AG04449 (cell line): Measurements from ENCODE around the gene PDGFB.

Experiments used
- CTCF ChIA-PET: fragments of 350-600 bp; formaldehyde crosslinking; extraction: SDS; loops from one replicate; lab custom pipeline; 2021; ENCODE audit warnings: antibody characterized with exemption; lab: Yijun Ruan, JAX
- POLR2A ChIA-PET: fragments of 400-600, 350-600 bp; formaldehyde crosslinking; extraction: SDS; loops from one replicate; lab custom pipeline; 2020; ENCODE audit warnings: antibody characterized with exemption, inconsistent platforms; lab: Yijun Ruan, JAX
- DNase-seq: peaks from one replicate; pipeline ENCODE4 v3.0.0-alpha.2; 2010; ENCODE audit warnings: low read depth, low spot score
- H3K4me3 ChIP-seq: 2 replicates; pipeline ENCODE4 v1.5.1; 2011; ENCODE audit warnings: low read depth, mild to moderate bottlenecking, control low read depth, low read length
- TF ChIP-seq, protein P1 (sequence below): IDR thresholded peaks from one replicate; pipeline ENCODE4 v1.5.1; 2011; ENCODE audit warnings: mild to moderate bottlenecking, moderate library complexity, low read length, control low read depth, inconsistent platforms; ENCODE audit not compliant: insufficient read depth; ENCODE audit errors: missing control alignments

The PDGFB gene

GRCh38 chr22:39229075-39229474, 15.7 kb downstream of the PDGFB start:
- TF ChIP-seq, protein P1, sequence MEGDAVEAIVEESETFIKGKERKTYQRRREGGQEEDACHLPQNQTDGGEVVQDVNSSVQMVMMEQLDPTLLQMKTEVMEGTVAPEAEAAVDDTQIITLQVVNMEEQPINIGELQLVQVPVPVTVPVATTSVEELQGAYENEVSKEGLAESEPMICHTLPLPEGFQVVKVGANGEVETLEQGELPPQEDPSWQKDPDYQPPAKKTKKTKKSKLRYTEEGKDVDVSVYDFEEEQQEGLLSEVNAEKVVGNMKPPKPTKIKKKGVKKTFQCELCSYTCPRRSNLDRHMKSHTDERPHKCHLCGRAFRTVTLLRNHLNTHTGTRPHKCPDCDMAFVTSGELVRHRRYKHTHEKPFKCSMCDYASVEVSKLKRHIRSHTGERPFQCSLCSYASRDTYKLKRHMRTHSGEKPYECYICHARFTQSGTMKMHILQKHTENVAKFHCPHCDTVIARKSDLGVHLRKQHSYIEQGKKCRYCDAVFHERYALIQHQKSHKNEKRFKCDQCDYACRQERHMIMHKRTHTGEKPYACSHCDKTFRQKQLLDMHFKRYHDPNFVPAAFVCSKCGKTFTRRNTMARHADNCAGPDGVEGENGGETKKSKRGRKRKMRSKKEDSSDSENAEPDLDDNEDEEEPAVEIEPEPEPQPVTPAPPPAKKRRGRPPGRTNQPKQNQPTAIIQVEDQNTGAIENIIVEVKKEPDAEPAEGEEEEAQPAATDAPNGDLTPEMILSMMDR: no peak
- CTCF ChIA-PET: interaction anchor here (3.6 kb wide), 1 partner anchor 14 kb away, joined by 15 read pairs; no protein-coding TSS in a partner anchor
- DNase-seq: no peak
- POLR2A ChIA-PET: no interaction called here
- H3K4me3 ChIP-seq: no peak overlapping the region

DNA sequence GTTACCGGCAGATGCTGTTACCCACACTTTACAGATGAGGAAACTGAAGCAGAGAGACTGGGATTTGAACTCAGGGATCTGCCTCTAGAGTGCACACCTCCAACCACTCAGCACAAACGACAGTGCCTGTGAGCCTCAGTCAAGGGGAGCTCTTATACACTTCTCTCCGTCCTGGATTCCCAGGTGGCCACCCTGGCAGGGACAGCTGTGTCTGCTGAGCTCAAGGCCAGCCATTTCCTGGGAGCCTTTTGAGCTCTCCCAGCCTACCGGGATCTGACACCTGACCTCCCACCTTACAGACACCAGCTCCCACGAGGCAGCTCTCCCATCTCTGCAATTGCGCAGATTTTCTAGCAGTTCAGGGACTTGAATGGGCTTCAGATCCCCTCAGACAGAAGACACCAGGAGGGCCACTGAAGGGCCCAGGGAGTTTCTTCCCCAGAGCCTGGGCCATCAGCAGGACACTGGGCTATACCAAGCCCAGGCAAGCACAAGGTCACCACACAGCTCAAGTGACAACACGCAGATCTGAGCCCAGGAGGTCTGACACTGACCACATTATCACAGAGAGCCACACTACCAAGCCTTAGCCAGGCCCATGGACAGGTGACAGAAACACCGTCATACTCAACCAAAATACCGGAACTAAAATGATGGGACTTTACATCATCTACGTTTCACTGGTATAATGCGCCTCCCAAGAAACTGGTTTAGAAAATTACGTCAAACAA, 17.1 kb downstream of the PDGFB start:
- CTCF ChIA-PET: interaction anchor here (3.6 kb wide), 1 partner anchor 12 kb away, joined by 15 read pairs; no protein-coding TSS in a partner anchor

DNA sequence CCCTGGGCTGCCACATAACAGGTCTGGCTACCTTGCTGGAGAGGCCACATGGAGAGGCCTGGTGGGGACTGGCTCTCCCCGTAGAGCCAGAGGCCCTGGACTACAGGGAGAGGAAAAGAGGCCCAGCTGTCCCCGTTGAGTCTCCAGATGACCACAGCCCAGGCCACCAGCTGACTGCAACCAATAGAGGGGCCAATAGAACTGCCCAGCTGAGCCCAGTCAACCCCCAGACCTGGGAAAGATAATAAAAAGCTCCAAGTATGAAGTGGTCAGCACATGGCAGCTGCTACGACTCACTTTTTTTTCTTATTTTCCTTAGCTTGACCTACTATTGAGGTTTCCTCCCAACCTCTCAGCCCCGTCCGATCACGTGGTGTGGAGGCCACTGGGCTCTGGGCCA, 18.4 kb downstream of the PDGFB start:
- H3K4me3 ChIP-seq: no peak overlapping the region
- no peak for DNase-seq
- TF ChIP-seq, protein P1: no peak
- ChIA-PET POLR2A (no interaction called here), CTCF (no interaction called here)

More for the DNA sequence above, 17.1 kb downstream of the PDGFB start:
- POLR2A ChIA-PET: interaction anchor here (0.7 kb wide), 1 partner anchor 27 kb away, joined by 6 read pairs; no protein-coding TSS in a partner anchor
- DNase-seq: no peak
- TF ChIP-seq, protein P1: no peak
- H3K4me3 ChIP-seq: no peak overlapping the region

- CTCF ChIA-PET: no interaction called here
- no peak for DNase-seq
- TF ChIP-seq, protein P1: no peak
- POLR2A ChIA-PET: no interaction called here
- no peak overlapping the region for H3K4me3 ChIP-seq
Measured at GRCh38 chr22:39225591-39225990, 19.2 kb downstream of the PDGFB start.

DNA sequence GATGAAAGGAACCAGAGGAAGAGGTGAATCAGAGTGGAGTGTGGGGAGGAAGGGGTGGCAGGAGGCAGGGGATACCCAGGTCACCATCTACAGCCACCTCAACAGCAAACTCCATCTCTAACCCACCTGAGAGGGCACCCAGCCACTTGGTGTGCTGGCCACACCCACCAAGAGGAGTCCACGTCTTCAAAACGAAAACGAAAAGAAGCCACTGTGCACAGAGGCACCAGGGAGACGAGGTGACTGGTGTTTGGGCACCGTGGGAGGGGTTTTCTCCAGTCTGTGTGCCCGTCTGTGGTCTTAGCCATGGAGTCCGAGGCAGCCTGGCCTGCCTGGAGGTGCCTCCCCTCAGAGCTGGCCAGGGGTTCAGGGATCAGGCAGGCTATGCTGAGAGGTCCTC, 20.2 kb downstream of the PDGFB start:
- POLR2A ChIA-PET: no interaction called here
- CTCF ChIA-PET: no interaction called here
- no peak overlapping the region for H3K4me3 ChIP-seq
- TF ChIP-seq, protein P1: no peak
- no peak for DNase-seq

DNA sequence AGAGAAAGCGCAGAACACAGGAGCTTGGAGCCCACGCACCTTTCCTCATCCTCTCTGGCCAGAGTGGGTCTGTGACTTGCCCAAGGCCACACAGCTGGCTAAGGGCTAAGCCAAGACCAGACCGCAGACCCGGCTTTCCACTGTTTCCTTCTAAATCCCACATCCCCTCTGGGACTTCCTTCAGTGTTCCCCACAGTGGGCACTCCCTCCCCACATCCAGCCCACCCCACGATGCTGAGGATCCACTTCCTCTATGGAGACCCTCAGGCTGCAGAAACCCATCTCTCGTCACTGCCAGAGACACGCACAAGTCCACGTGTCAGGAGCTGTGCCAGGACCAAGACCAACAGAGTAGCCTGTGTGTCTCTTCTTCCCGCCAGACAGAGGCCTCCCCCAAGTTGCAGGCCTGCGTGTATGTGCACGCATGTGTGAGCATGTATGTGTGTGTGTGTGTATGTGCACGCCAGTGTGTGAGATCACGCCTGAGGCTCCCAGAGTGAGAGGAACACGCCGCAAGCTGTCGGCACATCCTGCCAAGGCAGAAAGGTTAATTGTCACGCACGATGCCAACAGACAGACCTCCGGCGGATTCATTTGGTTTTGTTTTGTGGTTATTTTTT, 21.6 kb downstream of the PDGFB start:
- DNase-seq: no peak
- ChIA-PET CTCF (interaction anchor here (0.6 kb wide), 1 partner anchor 9 kb away, joined by 3 read pairs; no protein-coding TSS in a partner anchor), POLR2A (no interaction called here)
- no peak overlapping the region for H3K4me3 ChIP-seq
- TF ChIP-seq, protein P1: no peak
